Lower leg skin (tissue), 4 donors: Measurements from ENCODE around the gene EHBP1. TPM values are rescaled to one million over a fixed set of nuclear protein-coding genes. Genes with fewer than 3 reads are reported as not detected.

Experiments
- DNase-seq, 2 donors: peaks; one replicate each; pipeline ENCODE4 v3.0.0-alpha.2; 2019; ENCODE audit warnings: low spot score in 2 of 2
- H3K4me3 ChIP-seq: fragments of 200-600 bp; sonication (generic); 2 replicates; pipeline ENCODE4 v1.5.1; 2017; ENCODE audit warnings: mild to moderate bottlenecking, low read depth; ENCODE audit not compliant: poor library complexity, severe bottlenecking
- POLR2A ChIP-seq, 2 donors: fragments of 450-650 bp; IDR thresholded peaks; one replicate each; pipeline ENCODE4 v1.6.1; 2016 to 2017; ENCODE audit warnings: antibody characterized with exemption in 2 of 2, mild to moderate bottlenecking in 1 of 2, moderate library complexity in 1 of 2
- WGBS, 2 donors: methylation state at CpG; one replicate each; pipeline ENCODE4 v1.1.5; 2018; 5-methylcytosine and 5-hydroxymethylcytosine counted together
- intact Hi-C: fragments of 100-400 bp; cut with DNase I; formaldehyde crosslinking; loops from one replicate; pipeline ENCODE4 v1.15.0; 2023; ENCODE audit warnings: low total_unique reads
- total RNA-seq, 4 donors: library from RNA; depleted of rRNA; stranded (reverse); fragments of >200 nt; gene quantifications; one replicate each; pipeline ENCODE4 v1.1.0, GENCODE V29; 2016
- TF ChIP-seq, protein P1 (sequence below), 3 donors: fragments of 450-650 bp; IDR thresholded peaks; one replicate each; pipeline ENCODE4 v1.5.1; 2016; ENCODE audit warnings: antibody characterized with exemption in 3 of 3, mild to moderate bottlenecking in 3 of 3, moderate library complexity in 2 of 3

The EHBP1 gene
- total RNA-seq, 4 donors from 2014 or later, result 33.8 to 67.8 (median 51.2) TPM

DNA sequence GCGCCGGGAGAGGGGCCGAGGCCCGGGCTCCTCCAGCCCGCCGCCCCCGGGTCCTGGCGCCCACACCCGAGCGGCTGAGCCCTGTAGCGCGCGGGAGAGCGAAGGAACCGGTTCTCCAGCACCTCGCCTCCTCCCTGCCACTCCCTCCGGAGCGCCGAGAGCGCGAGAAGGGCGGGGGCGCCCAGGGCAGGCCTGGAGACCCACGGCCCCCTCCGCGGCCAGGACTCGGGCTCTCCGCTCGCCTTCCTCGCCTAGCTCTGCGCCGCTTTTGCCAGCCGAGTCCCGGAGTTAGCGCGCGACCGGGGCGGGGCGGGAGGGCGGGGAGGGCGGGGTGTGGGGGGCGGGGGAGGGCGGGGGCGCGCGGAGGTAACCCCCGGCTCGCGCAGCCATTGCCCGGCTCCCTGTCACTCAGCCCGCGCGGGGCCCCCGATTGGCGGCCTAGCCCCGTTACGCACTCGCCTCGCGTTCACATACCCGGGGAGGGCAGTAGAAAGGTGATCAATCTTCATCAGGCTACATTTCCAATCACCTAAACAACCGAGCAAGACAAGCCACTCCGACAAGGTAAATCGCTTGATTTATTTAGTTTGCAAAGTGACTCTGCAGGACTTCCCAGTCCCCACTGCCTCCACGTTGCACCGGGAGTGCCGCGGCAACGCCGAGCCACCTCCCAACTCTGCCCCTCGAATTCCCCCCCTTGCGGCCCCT, 345.0 kb downstream of the EHBP1 start, which contains the start of gene OTX1:
Gene OTX1, plus strand, starts transcription at position 497 of the 708 bp plus-strand sequence. CDS start 2,161 bp downstream, outside the sequence.
- peak in 1 of 2 donors; percentile 90 for DNase-seq
- intact Hi-C loops, result loop anchor here (10.0 kb wide), 1 partner anchor 1936 kb away; no protein-coding TSS in a partner anchor
- 0 to 1% methylated on average over 18 to 24 of the region's 73 CpGs for WGBS, 2 donors

GRCh38 chr2:63051042-63051794, 345.7 kb downstream of the EHBP1 start:
- DNase-seq, result no peak
- intact Hi-C loops, result loop anchor here (10.0 kb wide), 1 partner anchor 1936 kb away; no protein-coding TSS in a partner anchor
- TF ChIP-seq, protein P1, sequence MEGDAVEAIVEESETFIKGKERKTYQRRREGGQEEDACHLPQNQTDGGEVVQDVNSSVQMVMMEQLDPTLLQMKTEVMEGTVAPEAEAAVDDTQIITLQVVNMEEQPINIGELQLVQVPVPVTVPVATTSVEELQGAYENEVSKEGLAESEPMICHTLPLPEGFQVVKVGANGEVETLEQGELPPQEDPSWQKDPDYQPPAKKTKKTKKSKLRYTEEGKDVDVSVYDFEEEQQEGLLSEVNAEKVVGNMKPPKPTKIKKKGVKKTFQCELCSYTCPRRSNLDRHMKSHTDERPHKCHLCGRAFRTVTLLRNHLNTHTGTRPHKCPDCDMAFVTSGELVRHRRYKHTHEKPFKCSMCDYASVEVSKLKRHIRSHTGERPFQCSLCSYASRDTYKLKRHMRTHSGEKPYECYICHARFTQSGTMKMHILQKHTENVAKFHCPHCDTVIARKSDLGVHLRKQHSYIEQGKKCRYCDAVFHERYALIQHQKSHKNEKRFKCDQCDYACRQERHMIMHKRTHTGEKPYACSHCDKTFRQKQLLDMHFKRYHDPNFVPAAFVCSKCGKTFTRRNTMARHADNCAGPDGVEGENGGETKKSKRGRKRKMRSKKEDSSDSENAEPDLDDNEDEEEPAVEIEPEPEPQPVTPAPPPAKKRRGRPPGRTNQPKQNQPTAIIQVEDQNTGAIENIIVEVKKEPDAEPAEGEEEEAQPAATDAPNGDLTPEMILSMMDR (IDR thresholded peaks at IDR 0.05), result no peak
- no peak for TF ChIP-seq POLR2A (IDR thresholded peaks at IDR 0.05)
- H3K4me3 ChIP-seq, result peak overlapping the region; percentile 66
- 9 to 14% methylated on average over 32 to 39 of the region's 42 CpGs for WGBS, 2 donors

More for the DNA sequence above, 345.0 kb downstream of the EHBP1 start, which contains the start of gene OTX1:
- TF ChIP-seq POLR2A (IDR thresholded peaks at IDR 0.05), result no peak
- TF ChIP-seq, protein P1 (IDR thresholded peaks at IDR 0.05), result no peak
- H3K4me3 ChIP-seq, result peak within 1 kb of the TSS; percentile 66

DNA sequence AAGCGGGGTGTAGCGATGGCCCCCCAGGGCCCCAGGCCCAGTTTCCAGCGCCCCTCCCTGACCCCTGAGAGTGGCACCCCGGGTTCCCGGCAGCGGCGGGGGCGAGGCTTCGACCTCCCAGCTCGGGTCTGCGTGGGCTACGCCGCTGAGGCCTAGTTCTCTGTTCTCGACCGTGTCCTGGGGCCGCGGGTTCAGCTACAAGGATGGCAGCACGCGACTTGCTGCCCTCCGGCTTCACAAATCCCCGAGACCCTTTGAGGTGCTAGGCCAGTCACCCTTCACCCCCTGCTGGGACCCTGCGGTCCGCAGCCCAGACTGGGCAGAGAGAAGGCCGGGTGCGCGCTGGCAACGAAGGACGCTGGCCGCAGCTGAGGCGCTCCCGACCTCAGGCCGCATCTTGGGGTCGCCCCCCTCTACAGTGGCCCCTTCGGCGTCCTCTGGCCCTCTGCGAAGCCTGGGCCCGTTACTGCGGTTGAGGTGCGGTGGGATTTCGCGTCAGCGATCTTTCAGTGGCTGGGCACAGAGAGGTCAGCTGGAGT, 346.4 kb downstream of the EHBP1 start:
- peak overlapping the region; percentile 66 for H3K4me3 ChIP-seq
- WGBS, 2 donors, result 62 to 79% methylated on average over 32 to 41 of the region's 42 CpGs
- intact Hi-C loops, result loop anchor here (10.0 kb wide), 1 partner anchor 1937 kb away; no protein-coding TSS in a partner anchor
- no peak for TF ChIP-seq POLR2A (IDR thresholded peaks at IDR 0.05)
- TF ChIP-seq, protein P1 (IDR thresholded peaks at IDR 0.05), result no peak
- DNase-seq, result no peak

- intact Hi-C loops, result loop anchor here (10.0 kb wide), 1 partner anchor 1938 kb away; no protein-coding TSS in a partner anchor
- TF ChIP-seq POLR2A (IDR thresholded peaks at IDR 0.05), result no peak
- TF ChIP-seq, protein P1 (IDR thresholded peaks at IDR 0.05), result no peak
- DNase-seq, result no peak
- no peak overlapping the region for H3K4me3 ChIP-seq
- 75 to 85% methylated on average over 20 to 27 of the region's 27 CpGs for WGBS, 2 donors
Observed at GRCh38 chr2:63052411-63053080, 347.0 kb downstream of the EHBP1 start.
